HG03439 (cell line): ENCODE data around the gene ATF7.
"Not testable (repeated sequence)": the region's sequence is repeated elsewhere in the genome, so short reads cannot be mapped to it uniquely, and the experiment has no call there.

ENCODE experiments used
- ATAC-seq: cut with Tn5 transposase; IDR thresholded peaks from one replicate; pipeline ENCODE4 v1.9.1; 2021; ENCODE audit warnings: mild to moderate bottlenecking, moderate library complexity; ENCODE audit not compliant: unreplicated experiment

Gene ATF7

DNA sequence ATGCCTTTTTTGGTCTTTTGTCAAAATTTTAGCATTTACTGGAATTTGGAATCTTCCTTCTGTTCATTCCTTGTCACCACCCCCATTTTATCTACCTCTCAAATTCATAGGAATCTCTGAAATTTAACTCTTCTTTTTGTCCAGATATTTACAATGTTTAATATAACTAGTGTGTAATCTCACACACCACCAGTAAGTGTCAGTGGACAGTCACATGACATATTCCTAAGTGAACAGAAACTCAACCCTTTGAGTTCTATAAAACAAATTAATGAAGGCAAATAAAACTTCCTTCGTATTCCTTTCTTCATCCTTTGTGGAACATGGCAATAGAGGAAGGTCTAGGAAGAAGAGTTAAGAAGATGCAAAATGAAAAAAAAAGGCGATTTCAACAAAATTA, 26.6 kb downstream of the ATF7 start:
- ATAC-seq: no peak

- ATAC-seq: not testable (repeated sequence)
Measured at GRCh38 chr12:53598971-53599370, 27.2 kb downstream of the ATF7 start.

- no peak for ATAC-seq
Measured at GRCh38 chr12:53596920-53597363, 29.2 kb downstream of the ATF7 start.

DNA sequence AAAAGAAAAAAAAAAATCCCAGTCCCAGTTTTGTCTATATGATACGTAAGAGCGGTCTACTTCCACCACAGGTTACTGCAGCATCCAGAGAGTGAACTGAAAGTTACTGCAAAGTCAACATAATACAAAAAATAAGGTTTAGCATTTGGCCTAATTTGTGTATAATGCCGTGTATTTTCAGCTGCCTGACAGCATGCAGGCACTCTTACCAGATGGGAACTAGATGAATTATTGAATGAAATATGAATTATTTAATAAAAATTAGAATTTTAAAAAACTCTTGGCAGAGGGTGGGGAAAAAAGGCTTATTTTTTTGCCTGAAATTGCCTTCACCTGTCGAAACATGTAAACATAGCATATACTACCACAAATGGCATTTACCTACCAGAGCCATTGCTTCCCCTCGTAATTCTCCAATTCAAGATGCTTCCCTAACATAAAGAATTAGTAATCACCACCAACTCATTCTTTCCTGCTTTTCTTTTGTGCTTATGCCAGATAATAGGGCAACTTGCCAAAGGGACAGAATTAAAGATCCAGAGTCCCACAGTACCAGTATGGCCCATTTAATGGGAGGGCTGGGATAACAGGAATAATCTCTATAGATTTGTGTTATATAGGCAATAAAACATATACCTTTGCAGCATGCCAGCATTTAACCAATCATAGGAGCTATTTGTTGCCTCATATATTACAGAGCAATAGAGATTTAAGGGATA, 31.1 kb downstream of the ATF7 start:
- no peak for ATAC-seq

DNA sequence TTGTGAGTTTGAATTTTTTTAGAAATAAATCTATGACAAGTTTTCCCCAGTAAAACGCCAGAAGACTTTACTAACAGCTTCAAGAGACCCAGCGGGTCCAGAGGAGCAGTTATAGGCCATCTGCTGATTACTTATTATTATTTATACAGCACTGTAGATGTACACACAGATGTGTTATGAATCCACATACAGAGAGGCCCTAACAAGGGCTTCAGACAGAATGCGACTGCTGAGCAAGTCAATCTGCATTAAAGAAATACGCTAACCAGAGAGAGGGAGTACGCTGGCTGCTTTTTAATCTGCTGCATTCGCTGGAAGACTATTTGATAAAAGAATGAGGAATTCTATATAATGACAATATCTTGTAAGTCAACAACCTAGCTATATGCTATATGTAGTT, 32.5 kb downstream of the ATF7 start:
- no peak for ATAC-seq

- no peak for ATAC-seq
Measured at GRCh38 chr12:53593031-53593430, 33.2 kb downstream of the ATF7 start.

DNA sequence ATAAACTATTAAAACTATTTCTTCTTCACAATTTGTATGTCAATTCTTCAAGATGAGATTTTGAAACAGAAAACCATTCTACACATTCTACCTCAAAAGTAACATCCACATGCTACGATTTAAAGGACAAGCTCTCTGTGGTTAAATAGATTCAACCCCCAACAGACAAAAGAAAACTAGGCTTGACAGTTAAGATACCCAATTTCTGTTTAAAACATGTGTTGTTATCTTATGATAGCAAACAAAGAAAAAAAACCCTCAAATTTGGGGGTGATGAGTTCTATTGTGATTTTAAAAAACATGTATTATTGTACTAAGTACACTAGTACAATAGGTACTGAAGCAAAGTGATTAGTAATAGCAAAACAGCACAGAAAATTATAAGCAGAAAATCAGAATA, 33.8 kb downstream of the ATF7 start:
- no peak for ATAC-seq

GRCh38 chr12:53591301-53592206, 34.6 kb downstream of the ATF7 start:
- ATAC-seq: no peak

DNA sequence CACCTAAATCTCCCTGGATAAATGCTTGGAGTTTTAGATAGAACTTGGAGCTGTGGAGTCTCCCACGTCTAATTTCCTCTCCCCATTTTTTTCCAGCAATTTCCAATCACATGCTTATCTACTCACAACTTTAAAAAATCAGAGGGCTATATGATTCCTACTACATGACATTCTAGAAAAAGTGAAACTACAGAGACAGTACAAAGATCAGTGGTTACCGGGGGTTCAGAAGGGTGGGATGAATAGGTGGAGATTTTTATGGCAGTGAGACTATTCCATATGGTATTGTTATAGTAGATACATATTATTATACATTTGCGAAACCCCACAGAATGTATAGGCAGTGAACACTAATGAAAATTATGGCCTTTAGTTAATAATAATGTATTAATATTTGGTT, 35.5 kb downstream of the ATF7 start:
- no peak for ATAC-seq

DNA sequence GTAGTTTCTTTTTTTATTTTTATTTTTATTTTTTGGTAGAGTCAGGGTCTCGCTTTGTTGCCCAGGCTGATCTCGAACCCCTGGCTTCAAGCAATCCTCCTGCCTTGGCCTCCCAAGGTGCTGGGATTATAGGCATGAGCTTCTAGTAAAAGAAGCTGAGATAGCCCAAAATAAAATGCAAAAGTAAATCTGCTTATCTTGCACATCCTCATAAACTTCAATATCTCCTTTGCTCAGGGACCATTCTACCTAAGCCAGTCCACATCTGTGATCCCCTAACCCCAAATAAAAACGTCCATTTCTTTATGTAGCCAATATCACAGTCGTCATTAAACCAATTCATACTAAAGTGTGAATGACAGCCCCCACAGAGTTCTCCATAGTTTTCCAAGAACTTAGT, 36.3 kb downstream of the ATF7 start:
- ATAC-seq: no peak

DNA sequence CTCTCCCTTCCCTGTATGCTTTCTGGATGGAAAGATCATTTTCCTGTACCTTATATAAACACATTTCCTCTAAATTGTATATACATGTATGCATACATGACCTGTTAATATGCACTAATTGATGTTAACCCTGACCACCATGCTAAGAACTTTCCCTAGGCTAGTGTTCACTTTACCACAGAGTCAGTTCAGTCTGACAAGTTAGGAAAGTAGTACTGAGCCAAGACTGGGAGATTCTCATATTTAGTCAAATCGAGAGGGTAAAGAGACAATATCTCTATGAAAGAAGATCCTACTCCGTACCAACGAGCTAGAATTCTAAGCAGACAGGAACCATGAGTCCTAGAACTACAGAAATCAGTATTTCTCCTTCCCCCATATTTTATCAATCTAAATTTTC, 36.8 kb downstream of the ATF7 start:
- no peak for ATAC-seq

DNA sequence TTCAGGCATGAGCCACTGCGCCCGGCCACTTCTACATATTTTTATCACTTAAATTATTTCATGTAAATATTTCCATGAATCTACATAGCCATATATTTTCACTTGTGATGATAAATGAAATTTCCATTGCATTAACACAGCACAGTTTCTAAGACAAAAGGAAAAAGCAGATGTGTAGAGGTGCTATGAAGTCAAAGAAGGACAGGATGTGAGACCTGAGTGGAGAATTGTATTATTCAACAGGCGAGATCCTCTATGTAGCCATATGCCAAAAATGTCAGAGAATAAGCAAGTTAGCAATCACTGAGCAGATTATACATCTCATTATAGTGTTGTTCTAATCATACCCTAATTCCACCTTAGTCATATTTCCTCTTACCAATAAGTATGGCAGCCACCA, 38.1 kb downstream of the ATF7 start:
- ATAC-seq: no peak

DNA sequence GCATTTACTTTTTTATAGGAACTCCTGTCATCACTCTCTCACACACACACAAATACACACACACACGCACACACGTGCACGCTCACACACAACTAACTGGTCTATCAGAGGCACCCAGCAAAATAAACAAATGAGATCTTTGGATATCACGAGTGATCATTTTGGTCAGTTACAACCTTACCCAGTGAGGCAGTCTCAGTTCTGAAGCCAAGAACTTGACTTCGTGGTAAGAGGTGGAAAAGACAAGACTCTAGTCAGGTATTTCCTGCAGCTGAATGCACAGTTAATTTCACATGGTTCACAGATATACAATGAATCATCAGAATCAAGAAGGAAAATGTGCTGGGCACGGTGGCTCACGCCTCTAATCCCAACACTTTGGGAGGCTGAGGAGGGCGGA, 39.4 kb downstream of the ATF7 start:
- no peak for ATAC-seq

- peak; percentile 67 for ATAC-seq
Measured at GRCh38 chr12:53585448-53586125, 40.6 kb downstream of the ATF7 start.

- ATAC-seq: peak; percentile 57
Measured at GRCh38 chr12:53579545-53579955, 46.6 kb downstream of the ATF7 start.

DNA sequence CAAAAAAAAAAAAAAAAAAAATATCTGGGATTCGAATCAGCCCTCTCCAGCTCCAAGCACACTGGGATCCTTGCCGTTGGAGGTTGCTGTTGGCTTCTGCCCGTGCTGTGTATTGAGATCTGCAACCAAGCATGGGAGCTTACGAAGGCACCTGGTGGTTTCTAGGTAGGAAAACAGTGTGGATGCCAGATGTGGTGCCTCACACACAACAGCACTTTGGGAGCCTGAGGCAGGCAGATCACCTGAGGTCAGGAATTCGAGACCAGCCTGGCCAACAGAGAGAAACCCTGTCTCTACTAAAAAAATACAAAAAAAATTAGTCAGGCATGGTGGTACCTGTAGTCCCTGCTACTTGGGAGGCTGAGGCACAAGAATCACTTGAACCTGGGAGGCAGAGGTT, 47.4 kb downstream of the ATF7 start:
- no peak for ATAC-seq

GRCh38 chr12:53577941-53578352, 48.2 kb downstream of the ATF7 start:
- ATAC-seq: peak; percentile 43

DNA sequence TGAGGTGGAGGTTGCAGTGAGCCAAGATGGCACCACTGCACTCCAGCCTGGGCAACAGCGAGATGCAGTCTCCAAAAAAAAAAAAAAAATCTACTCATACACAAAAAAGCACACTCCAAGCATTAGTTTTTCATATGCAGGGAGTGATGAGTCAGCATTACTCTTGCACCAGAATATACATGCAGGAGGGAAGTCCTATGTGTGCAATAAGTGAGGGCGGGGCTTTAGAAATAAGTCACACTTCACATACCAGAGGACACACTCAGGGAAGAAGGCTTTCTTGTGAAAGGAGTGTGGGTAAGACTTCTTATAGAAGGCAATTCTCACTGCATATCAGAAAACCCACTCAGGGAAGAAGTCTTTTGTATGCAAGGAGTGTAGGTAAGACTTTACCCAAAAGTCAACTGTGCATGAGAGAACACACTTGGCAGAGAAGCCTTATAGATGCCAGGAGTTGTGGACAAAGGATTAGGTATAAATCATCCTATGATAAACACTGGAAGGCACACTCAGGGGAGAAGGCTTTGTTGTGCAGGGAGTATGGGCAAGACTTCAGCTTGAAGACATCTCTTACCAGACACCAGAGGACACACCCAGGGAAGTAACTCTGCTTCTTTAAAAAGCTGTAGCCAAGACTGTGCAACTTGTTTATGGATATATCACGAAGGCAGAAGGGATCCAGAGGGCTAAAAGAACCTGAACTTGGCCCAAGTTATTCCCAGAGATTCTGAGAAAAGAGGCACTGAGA, 50.5 kb downstream of the ATF7 start:
- no peak for ATAC-seq

DNA sequence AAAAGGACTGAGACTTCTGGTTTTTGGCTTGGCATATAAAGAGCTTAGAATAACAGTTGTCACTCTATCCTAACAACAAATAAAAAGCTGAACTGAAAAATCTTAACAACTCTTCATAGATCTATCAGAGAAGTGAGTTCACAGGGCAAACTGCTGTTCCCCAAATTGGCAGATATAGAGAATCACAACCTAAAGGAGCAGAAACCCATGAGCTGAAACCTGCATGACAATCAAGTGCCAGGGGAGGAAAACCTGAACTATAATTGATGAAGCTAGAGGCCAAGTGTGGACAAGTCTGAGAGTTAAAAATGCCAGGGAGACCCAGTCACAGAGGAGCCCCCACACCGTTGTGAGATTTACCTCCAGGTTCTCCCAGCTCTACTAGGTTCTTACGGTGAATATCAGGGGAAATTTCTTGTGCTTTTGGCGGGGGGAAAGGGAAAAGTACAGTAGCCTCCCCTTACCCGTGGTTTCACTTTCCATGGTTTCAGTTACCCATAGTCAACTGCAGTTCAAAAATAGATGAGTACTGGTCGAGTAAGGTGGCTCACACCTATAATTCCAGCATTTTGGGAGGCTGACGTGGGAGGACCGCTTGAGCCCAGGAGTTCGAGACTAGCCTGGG, 53.9 kb downstream of the ATF7 start:
- no peak for ATAC-seq

GRCh38 chr12:53571295-53571694, 54.9 kb downstream of the ATF7 start:
- no peak for ATAC-seq
